Stomach smooth muscle (tissue), 2 donors: ENCODE results near the gene OSBP.

Experiments used
- H3K27ac ChIP-seq: one replicate; pipeline ENCODE4 v1.7.0; 2013; ENCODE audit warnings: mild to moderate bottlenecking, low read length, inconsistent platforms
- H3K27me3 ChIP-seq, 2 donors: one replicate each; pipeline ENCODE4 v1.7.0; 2013; ENCODE audit warnings: low read length in 2 of 2; ENCODE audit not compliant: insufficient read depth in 2 of 2, control insufficient read depth in 1 of 2
- H3K36me3 ChIP-seq, 2 donors: one replicate each; pipeline ENCODE4 v1.7.0; 2013; ENCODE audit warnings: low read length in 2 of 2; ENCODE audit not compliant: control insufficient read depth in 2 of 2, insufficient read depth in 2 of 2
- H3K4me1 ChIP-seq: one replicate; pipeline ENCODE4 v1.7.0; 2013; ENCODE audit warnings: low read length; ENCODE audit not compliant: control insufficient read depth, insufficient read depth
- H3K4me3 ChIP-seq, 2 donors: one replicate each; pipeline ENCODE4 v1.7.0; 2013; ENCODE audit warnings: low read length in 2 of 2
- H3K9ac ChIP-seq, 2 donors: one replicate each; pipeline ENCODE4 v1.7.0; 2013; ENCODE audit warnings: low read length in 2 of 2, mild to moderate bottlenecking in 1 of 2
- H3K9me3 ChIP-seq, 2 donors: one replicate each; pipeline ENCODE4 v1.7.0; 2013; ENCODE audit warnings: low read length in 2 of 2; ENCODE audit not compliant: control insufficient read depth in 2 of 2
- donor health status: healthy.
- donor health status: Pancreatic carcinoma.

The OSBP gene

GRCh38 chr11:59602432-59602831 lies 13.1 kb downstream of the OSBP start:
- no peak overlapping the region for H3K27ac ChIP-seq
- H3K27me3 ChIP-seq: no peaks in the 10 kb centered on the region
- no peak overlapping the region for H3K9ac ChIP-seq
- H3K36me3 ChIP-seq: peaks cover 54 to 66% of the 10 kb centered on the region in 2 donors
- H3K9me3 ChIP-seq: no peaks in the 10 kb centered on the region
- H3K4me3 ChIP-seq: no peak overlapping the region
- H3K4me1 ChIP-seq: peaks cover 8% of the 10 kb centered on the region

- no peak overlapping the region for H3K27ac ChIP-seq
- peaks cover 8% of the 10 kb centered on the region for H3K4me1 ChIP-seq
- H3K36me3 ChIP-seq: peaks cover 48 to 64% of the 10 kb centered on the region in 2 donors
- H3K4me3 ChIP-seq: no peak overlapping the region
- no peaks in the 10 kb centered on the region for H3K9me3 ChIP-seq
- no peak overlapping the region for H3K9ac ChIP-seq
- H3K27me3 ChIP-seq: no peaks in the 10 kb centered on the region
These were observed 13.8 kb downstream of the OSBP start for GRCh38 chr11:59601788-59602187.

GRCh38 chr11:59600636-59601035 lies 14.9 kb downstream of the OSBP start:
- Histone ChIP-seq H3K9me3 (no peaks in the 10 kb centered on the region), H3K4me3 (no peak overlapping the region), H3K27ac (no peak overlapping the region)

GRCh38 chr11:59600234-59600633 lies 15.3 kb downstream of the OSBP start:
- peaks cover 8% of the 10 kb centered on the region for H3K4me1 ChIP-seq
- H3K9ac ChIP-seq: no peak overlapping the region
- H3K36me3 ChIP-seq: peaks cover 37 to 64% of the 10 kb centered on the region in 2 donors
- no peaks in the 10 kb centered on the region for H3K9me3 ChIP-seq
- H3K4me3 ChIP-seq: no peak overlapping the region
- no peaks in the 10 kb centered on the region for H3K27me3 ChIP-seq
- no peak overlapping the region for H3K27ac ChIP-seq

More at GRCh38 chr11:59600636-59601035, 14.9 kb downstream of the OSBP start:
- H3K27me3 ChIP-seq: no peaks in the 10 kb centered on the region
- peaks cover 40 to 64% of the 10 kb centered on the region in 2 donors for H3K36me3 ChIP-seq
- H3K4me1 ChIP-seq: peaks cover 8% of the 10 kb centered on the region
- H3K9ac ChIP-seq: no peak overlapping the region

GRCh38 chr11:59598961-59599360 lies 16.6 kb downstream of the OSBP start:
- peaks cover 8% of the 10 kb centered on the region for H3K4me1 ChIP-seq
- H3K27ac ChIP-seq: peak overlapping the region; percentile 53
- H3K27me3 ChIP-seq: no peaks in the 10 kb centered on the region
- H3K36me3 ChIP-seq: peaks cover 48 to 66% of the 10 kb centered on the region in 2 donors
- no peak overlapping the region for H3K9ac ChIP-seq
- H3K4me3 ChIP-seq: no peak overlapping the region
- no peaks in the 10 kb centered on the region for H3K9me3 ChIP-seq

GRCh38 chr11:59584294-59584693 lies 31.3 kb downstream of the OSBP start:
- no peaks in the 10 kb centered on the region for H3K4me1 ChIP-seq
- no peak overlapping the region for H3K9ac ChIP-seq
- no peak overlapping the region for H3K4me3 ChIP-seq
- peaks cover 28 to 32% of the 10 kb centered on the region in 2 donors for H3K36me3 ChIP-seq
- no peaks in the 10 kb centered on the region for H3K9me3 ChIP-seq
- no peak overlapping the region for H3K27ac ChIP-seq
- H3K27me3 ChIP-seq: no peaks in the 10 kb centered on the region

- no peaks in the 10 kb centered on the region for H3K27me3 ChIP-seq
- H3K36me3 ChIP-seq: peaks cover 38 to 40% of the 10 kb centered on the region in 2 donors
- H3K9me3 ChIP-seq: no peaks in the 10 kb centered on the region
- no peak overlapping the region for H3K4me3 ChIP-seq
- H3K4me1 ChIP-seq: no peaks in the 10 kb centered on the region
- H3K27ac ChIP-seq: no peak overlapping the region
- no peak overlapping the region for H3K9ac ChIP-seq
These were observed 33.6 kb downstream of the OSBP start for GRCh38 chr11:59582006-59582405.

- Histone ChIP-seq H3K4me3 (no peak overlapping the region), H3K27me3 (no peaks in the 10 kb centered on the region), H3K9me3 (no peaks in the 10 kb centered on the region), H3K9ac (no peak overlapping the region), H3K36me3 (peaks cover 47 to 56% of the 10 kb centered on the region in 2 donors), H3K27ac (no peak overlapping the region), H3K4me1 (peaks cover 6% of the 10 kb centered on the region)
These were observed 37.2 kb downstream of the OSBP start for GRCh38 chr11:59578369-59578768.

GRCh38 chr11:59575505-59575904 lies 40.1 kb downstream of the OSBP start:
- H3K27ac ChIP-seq: no peak overlapping the region
- H3K9me3 ChIP-seq: no peaks in the 10 kb centered on the region
- H3K4me3 ChIP-seq: peak overlapping the region in 1 of 2 donors; percentile 27
- peaks cover 35 to 40% of the 10 kb centered on the region in 2 donors for H3K36me3 ChIP-seq
- H3K9ac ChIP-seq: no peak overlapping the region
- no peaks in the 10 kb centered on the region for H3K27me3 ChIP-seq
- peaks cover 6% of the 10 kb centered on the region for H3K4me1 ChIP-seq

GRCh38 chr11:59574932-59575502 lies 40.6 kb downstream of the OSBP start:
- Histone ChIP-seq H3K9me3 (no peaks in the 10 kb centered on the region), H3K36me3 (peaks cover 30 to 36% of the 10 kb centered on the region in 2 donors), H3K4me1 (peaks cover 6% of the 10 kb centered on the region)

GRCh38 chr11:59574467-59574866 lies 41.1 kb downstream of the OSBP start:
- Histone ChIP-seq H3K4me3 (peak overlapping the region in 1 of 2 donors; percentile 30), H3K9ac (peak overlapping the region in 1 of 2 donors; percentile 31), H3K27ac (peak overlapping the region; percentile 60), H3K27me3 (no peaks in the 10 kb centered on the region), H3K4me1 (peaks cover 6% of the 10 kb centered on the region), H3K9me3 (no peaks in the 10 kb centered on the region), H3K36me3 (peaks cover 27 to 33% of the 10 kb centered on the region in 2 donors)

More at GRCh38 chr11:59574932-59575502, 40.6 kb downstream of the OSBP start:
- Histone ChIP-seq H3K27ac (peak overlapping the region; percentile 60), H3K4me3 (peak overlapping the region in 1 of 2 donors; percentile 30), H3K9ac (peak overlapping the region in 1 of 2 donors; percentile 31), H3K27me3 (no peaks in the 10 kb centered on the region)
